GM18873 (cell line): ENCODE measurements around the gene MPZ.

Experiments used
- ATAC-seq: cut with Tn5 transposase; IDR thresholded peaks from one replicate; pipeline ENCODE4 v1.9.1; 2021; ENCODE audit warnings: mild to moderate bottlenecking, moderate library complexity, moderate number of reproducible peaks; ENCODE audit not compliant: unreplicated experiment, low FRiP score

Gene MPZ

DNA sequence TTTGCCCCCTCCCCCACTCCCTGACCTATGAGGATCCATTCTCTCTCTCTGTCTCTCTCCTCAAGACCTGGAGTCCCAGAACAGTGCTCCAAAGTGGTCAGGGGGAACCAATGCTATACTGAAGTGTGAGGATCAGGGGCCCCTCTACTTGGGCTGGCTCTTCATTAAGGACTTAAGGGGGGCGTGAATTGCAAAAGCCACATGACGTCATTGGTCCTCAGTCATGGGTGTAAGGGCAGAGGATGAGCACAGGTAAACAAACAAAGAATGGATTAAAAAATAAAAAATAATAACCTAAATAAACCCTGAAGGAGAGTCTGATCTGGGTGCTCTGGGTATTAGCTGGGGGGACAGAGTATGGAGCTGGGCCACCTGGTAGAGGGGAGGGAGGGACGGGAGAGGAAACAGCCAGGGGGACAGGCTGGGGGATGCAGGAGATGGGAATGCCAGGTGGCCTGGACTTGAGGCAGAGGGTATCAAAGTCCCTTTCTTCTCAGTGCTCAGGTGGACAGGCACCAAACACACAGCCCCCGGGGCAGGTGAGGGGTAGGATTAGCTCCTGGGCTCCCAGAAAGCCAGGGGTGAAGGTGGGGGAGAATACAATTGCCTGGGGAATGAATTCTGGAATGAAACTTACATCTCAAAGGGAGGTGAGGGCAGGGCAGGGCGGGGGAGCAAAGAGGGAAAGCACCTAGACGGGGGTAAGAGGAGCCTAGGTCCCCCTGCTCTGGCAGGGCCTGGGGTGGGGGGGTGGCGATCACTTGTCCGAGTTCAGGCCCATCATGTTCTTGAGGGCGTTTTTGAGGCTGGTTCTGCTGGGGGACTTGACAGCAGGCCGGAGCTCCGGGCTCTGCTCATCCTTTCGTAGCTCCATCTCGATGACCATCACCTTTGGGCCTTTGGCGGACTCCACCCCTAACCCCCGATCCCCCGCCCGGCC is 4.6 kb downstream of the MPZ start:
- no peak for ATAC-seq

DNA sequence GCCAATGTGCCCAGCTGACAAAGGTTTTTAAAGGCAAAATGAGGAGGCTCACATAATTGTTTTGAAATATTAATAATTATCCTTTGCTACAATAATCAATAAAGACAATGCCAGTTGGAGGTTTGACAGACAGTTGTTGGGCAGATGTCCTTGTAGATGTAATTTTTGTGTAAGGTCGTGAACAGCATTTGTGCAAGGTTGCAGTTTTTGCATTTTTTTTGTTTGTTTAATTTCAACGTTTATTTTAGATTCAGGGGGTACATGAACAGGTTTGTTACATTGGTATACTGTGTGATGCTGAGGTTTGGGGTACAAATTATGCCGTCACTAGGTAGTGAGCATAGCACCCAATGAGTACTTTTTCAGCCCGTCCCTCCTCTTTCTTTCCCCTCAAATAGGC is 9.3 kb downstream of the MPZ start:
- ATAC-seq = no peak

DNA sequence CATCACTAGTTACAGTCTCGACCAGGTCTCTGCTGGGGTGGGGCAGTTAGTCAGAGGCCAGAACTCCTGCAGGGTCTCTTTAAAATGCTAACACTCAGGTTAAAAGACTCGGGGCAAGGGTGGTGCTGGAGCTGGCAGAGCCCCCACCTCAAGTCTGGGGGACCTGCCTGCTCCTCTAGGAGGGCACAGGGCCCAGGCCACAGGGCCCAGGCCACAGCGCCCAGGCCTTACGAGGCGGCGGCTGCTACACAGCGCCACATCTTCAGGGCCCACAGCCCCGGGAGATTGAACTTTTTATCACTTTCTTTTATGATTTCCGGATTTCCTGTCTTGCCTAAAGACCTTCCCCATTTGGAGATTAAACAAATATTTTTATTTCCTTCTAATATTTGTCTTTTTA is 10.4 kb downstream of the MPZ start:
- ATAC-seq = no peak

DNA sequence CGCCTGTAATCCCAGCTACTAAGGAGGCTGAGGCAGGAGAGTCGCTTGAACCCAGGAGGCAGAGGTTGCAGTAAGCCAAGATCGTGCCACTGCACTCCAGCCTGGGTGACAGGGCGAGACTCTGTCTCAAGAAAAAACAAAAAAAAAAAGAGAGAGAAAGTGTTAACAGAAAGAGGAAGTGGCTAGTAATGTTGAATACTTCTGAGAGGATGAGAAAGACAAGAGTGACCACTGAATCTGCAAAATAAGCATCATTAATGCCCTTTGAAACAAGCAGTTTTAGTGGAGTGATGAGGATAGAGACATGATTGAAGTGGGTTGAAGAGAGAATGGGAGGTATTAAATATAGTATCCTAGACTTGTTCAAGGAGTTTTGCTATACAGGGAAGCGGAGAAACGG is 11.7 kb downstream of the MPZ start:
- no peak for ATAC-seq

DNA sequence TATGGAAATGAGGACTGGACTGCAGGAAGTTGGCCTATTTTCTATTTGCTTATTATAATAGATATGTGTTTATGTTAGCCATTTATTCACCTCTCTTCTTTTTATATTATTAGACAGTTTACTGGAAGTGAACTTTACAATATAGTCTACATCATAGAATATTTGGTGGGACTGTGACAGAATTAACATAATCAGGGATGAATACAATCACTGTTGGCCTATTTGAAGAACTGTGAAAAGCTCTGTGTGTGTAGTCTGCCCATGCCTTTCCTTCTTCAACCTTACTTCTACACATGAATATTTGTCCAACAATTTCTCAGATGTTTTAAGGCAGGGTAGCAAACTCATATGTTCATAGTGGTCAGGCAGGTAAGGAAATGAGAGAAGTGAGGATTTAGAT is 12.4 kb downstream of the MPZ start:
- ATAC-seq = no peak

DNA sequence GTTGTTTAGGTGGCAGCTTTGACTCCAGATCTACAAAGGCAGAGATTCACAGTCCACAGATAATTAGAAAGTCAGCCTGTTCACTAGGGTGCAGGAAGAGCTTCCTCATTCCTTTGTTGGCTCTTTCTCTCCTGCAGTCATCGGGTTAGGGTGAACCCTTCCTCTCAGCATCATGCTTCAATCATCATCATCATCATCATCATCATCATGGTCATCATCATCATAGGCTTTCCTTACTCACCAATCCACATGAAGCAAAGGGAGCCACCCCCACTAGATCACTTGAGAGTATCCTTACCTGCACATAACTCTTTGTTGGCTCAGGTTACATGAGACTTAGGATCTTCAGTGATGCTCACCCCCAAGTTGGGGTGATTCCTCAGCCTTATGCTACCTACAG is 19.0 kb downstream of the MPZ start:
- no peak for ATAC-seq

DNA sequence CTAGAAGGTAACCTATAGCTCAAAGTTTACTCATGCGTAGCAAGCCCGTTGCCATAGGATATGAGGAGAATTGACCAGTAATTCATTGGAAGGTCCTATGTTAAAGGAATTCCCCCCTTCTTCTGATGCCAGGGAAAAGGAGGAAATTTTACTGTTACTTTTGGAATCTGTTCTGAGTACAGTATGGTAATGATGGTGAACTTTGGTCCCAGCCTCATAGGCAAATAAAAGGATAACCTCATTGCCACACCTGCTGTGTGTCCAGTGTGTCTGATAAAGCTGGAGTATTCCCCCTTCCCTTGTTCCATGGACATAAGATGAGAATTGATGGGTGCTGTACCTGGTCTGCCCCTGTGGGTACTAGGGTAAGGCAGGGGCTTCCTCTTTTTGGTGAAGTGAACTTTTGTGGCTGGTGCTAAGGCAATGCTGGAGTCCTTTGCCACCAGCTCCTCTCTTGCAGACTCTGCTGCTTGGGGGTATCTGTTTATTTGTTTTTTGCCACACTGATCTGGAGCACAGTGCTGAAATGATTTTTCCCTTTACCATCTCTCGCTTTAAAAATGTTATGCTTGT is 22.2 kb downstream of the MPZ start:
- ATAC-seq = no peak

DNA sequence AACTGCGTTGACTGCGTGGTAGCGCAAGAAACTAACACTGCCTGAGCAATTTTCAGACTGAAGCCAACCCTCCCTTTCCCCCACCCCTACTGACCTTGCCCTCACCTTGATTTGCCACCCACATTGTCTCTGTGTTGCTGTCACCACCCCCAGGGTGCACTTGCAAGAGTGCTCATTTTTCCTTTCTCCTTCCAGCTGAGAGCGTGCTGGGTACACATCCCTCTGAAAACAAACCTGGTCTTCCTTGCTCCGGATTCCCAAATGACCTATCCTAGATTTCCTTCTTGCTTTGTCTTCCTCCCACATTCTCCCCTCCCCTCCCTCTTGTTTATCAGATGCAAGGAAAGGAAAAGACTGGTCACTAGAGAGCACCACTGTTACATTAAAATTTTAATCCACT is 24.2 kb downstream of the MPZ start:
- no peak for ATAC-seq

DNA sequence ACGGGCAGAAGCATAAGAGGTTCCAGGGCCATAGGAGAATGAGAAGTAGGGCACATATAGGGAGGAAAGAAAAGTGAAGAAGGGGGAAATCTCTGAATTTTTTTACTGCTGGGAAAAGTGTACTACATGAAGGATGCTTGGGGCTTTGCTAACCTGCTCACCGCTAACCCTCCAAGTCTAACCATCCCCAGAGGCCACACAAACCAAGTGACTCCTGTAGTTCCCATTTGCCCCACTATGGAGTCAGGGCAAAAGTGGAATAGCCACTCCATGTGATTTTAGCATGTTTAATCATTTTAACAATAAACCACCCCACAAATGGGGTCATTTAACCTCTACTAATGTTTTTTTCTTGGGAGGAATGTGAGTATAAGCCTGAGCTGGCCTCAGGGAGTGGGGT is 24.7 kb downstream of the MPZ start:
- no peak for ATAC-seq

DNA sequence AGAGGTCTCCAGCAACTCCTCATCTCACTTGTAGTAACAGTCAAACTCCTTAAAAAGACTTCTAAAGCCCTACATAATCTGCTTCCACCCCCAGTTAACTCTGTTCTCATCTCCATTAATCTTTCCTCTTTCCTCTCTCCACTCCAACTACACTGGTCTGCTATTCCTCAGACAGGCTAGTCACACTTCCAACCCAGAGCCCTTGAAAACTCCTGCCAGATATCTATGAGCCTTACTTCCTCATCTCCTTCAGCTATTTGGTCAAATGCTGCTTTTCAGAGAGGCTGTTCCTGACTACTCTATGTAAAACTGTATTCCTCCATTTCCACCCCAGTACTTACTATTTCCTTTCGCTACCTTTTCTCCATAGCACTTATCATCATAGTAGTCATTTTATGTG is 26.8 kb downstream of the MPZ start:
- ATAC-seq = no peak

DNA sequence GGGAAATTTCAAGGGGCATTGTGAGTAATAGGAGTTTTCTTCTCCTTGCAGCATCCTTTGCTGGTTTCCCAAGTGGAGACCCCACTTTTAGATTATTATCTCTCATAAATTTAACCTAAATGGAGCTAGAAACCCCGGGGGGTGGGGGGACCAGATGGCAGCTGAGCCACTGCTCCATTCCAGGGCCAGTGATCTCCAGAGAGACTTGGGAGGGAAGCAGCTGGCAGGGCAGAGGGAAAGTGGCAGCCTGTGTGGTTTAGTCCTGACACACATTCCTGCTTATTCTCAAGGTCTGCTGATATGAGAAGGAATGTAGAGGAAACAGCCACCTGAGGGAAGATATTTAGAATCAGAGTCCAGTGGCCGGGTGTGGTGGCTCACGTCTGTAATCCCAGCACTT is 34.9 kb downstream of the MPZ start:
- ATAC-seq = no peak

DNA sequence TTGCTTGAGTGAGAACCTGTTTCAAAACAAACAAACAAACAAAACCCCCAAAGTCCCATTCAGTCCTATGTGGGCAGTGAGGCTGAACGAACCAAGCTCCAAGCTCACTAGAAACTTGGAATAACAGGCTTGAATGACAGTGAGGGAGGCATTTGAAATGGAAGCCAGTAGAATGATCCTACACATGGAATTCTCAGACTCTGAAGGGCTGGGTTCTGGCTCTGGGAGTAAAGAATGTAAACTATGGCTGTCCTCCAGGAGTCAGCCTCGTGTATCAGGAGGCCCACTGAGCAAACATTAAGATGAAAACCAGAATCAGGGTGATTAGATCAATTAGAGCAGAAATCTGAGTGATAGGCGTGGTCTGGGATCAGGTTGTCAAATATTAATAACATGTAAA is 36.4 kb downstream of the MPZ start:
- ATAC-seq = no peak

DNA sequence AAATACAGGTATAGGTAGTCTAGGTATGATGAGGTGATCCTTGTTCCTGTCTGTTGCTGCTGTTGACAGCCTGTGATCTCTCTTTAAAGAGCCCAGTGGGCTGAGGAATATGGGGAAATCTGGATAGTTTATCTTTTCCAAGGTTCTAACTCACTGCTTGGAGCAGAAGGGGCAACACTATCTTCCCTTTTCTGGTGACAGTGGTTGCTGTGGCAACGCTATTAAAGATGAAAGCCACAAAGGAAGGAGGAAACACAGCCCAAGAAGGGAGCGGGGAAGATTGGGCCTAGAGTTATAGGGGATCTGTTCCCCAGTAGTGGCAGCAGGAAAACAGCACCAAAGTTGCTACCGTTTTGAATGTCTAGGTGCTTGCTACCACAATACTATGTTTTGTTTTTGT is 42.4 kb downstream of the MPZ start:
- ATAC-seq = no peak

DNA sequence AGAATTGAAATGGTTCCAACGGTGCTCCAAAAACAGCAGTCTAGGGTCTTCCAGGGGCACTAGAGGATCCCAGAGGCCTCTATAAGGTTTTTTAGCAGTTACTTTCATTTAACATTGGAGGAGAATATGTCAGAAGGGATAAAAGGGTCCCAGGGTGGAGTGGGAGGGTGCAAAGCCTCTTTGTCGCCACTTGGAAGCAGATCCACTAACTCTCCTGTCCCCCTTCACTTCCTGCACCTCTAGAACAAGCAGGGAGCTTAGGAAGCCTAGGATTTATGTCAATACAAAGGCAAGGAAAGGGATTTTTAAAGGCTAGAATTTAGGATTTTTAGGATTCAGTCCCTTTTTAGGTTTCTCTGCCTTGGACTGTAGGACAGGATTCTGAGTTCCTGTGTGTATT is 42.9 kb downstream of the MPZ start:
- ATAC-seq = no peak

DNA sequence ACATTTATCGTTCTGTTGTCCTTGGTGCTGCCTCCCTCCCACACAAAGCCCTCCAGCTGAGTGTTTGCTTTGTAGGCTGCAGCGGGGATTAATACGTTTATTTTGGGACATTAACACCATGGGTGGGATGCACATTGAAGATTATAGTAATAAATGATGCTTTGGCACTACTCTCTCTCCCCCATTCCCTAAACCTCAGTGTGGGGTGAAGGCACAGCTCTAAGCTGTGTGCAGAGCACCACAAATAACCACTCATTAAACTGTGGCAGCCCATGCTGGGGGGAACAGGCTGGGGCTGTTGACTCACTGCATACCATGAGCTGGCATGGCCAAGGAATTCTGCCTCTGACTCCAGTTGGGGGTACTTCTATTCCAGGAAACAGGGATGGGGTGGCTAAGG is 43.6 kb downstream of the MPZ start:
- ATAC-seq = no peak

DNA sequence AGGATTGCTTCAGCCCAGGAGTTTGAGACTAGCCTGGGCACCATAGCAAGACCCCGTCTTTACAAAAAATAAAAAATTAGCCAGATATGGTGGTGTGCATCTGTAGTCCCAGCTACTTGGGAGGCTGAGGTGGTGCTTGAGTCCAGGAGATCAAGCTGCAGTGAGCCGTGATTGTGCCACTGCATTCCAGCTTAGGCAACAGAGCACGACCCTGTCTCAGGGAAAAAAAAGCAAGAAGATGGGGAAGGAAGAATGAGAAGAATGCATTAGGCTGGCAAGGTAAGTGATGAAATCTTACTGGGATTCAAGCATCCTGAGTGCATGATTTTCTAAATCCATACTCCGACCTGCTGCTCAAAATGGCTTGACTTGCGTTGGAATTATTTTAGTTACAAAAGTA is 44.5 kb downstream of the MPZ start:
- no peak for ATAC-seq

DNA sequence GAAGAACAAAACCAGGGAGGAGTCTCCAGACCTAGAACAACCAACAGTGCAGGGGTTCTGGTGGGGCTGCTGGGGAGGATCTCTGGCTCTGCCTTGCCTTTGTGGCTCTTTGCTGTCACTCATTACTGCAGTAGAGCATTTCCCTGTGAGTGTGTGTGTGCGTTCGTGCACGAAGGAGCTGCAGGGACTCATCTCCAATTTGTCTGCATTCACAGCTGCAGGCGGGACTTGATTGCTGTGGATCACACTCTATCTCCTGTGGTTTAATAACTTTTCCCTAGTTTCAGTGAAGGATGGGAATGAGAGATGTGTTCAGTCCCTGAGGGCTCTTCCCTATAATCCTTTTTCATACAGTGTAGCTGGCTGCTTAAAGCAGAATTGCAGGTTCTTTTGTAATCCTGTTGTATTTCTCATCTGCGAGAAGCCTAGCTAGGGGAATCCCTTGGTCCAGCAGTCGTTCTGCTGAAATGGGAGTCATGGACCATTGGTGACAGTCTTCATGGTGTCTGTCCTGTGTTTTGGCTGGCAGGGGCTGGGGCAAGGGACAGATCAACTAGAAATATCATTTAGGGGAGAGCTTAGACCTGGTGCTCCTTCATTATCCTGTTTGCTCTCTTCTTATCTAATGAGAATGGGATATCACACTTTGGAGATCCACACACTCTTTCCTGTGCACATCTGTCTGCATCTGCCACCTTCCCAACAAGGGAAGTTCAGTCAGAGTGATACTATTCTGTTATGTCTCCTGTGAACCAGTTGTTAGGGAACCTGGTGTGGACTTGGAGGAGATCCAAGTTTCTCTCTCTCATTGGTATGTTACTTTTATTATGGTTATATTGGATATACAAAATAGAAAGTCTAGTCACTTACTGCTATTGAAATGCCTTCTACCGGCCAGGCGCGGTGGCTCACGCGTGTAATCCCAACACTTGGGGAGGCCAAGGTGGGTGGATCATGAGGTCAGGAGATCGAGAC is 48.2 kb downstream of the MPZ start:
- ATAC-seq = no peak

DNA sequence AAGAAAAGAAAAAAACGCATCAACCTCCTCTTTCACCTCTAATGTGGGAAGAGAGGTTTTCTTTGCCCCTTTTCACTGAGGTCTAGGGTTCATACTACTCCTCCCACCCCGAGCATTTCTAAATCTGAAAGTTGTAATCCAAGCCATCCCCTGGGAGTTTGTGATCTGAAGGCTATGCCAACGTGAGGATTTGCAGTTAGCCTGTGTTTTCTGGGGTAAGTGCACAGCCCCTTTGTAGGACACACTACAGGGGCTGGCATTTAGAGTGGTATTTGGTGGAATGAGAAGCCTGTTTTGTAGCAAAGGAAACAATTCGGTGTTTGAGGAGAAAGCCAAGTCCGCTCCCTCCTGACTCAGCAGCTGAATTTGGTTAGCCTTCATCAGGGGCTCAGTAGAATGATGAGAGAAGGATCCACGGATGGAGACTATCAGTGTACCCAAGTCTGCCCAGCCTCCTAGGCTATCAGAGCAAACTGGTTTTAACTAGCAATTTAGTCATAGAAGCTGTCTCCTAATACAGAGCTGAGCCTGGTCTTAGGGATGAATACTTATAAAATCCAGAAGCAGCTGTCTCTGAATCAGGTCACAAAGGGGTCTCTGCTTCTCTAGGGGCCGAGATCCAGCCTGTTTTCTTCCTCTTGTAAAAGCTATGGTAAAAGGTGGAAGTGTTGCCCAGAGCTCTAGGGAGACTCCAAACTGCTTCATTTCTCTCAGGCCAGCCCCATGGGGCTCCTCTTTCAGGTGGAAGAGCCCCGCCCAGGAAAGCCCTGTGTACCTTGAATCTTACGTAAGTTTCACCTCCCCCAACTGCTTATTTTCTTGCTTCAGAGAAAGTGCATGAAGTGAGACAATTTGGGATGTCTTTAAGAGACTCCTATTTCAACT is 49.1 kb downstream of the MPZ start:
- no peak for ATAC-seq

DNA sequence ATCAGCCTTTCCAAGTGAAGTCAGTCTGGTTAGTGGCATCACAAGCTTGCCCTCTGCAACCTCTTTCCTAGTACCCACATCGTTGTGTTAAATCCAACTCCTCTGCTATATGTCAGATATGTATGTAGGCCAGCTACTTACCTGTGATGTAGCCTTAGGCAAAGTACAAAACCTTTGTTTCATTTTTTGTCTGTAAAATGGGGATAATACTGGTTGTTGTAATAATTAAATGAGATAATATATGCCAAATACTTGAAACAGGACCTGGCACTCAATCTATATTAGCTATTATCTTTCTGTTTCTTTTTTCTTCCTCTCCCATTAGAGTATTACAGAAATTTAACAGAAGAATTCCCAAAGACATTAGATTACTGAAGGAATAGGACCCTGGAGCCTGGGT is 50.0 kb downstream of the MPZ start:
- no peak for ATAC-seq

DNA sequence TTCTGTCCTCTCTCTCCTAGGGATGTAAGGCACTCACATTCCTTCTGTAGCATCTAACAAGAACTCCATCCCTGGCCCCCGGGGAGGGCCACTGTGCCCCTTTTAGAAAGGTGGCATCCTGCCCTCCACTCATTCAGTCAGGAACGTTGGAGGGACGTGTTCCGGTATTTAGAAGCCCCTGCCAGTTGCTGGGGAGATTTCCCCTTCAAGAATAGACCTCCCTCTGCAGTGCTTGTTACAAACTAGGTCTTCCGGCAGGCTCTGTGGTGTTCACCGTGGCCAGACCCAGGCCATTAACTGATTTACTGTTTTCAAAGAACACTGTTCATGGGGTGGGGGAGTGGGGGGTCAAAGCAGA is 50.4 kb downstream of the MPZ start:
- no peak for ATAC-seq
